ENCODE results near the gene TMEM86A. TPM values are rescaled to one million over a fixed set of nuclear protein-coding genes. Genes with fewer than 3 reads are reported as not detected.
"Not testable (repeated sequence)": the region's sequence is repeated elsewhere in the genome, so short reads cannot be mapped to it uniquely, and the experiment has no call there.

The TMEM86A gene, protein sequence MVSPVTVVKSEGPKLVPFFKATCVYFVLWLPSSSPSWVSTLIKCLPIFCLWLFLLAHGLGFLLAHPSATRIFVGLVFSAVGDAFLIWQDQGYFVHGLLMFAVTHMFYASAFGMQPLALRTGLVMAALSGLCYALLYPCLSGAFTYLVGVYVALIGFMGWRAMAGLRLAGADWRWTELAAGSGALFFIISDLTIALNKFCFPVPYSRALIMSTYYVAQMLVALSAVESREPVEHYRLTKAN
- 0.14 and 0.45 TPM in 2 replicates for total RNA-seq (2014; rRNA removed; shearing (Covaris generic); ENCODE audit: low replicate concordance)

DNA sequence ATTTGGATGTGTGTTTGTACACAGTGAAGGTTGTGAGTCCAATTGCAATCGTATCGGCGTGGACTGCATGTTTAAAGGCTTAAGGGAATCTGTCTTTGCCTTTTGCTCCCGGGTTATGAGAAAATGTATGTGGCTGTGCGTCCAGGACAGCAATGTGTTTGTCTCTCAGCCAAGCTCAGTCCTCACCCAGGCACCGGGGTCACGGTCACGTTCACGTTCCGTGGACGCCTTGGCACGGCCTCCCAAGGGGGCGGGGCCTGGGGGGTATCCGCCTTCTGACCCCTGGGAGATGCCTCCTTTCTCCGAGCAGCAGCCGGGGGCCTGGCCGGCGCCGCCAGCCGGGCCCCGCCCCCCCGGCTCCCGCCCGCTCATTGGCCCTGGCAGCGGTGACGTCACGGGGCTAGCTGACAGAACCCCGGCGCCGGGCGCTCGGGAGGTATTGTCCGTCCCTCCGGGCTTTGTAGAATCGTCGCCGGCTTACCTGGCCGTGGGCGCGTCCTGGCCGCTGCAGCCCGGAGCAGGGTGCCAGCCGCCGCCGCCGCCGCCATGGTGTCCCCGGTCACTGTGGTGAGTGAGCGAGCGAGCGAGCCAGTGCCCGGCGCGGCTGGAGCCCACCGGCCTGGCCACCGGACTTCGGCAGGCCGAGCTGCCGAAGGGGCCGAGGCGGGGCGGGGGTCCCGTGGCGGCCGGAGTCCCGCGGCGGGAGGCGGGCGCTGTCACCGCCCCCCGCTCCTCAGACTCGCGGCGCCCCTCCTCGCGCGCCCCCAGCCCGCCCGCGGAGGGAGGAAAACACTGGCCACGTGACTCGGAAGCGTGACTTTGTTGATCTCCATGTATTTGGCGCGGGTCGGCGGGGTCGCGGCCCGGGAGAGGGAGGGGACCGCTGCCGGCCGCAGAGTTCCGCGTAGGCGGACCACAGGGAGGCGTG lies at the start of gene TMEM86A:
TMEM86A (plus strand) TSS at position 439 of the 928 bp plus-strand sequence; CDS start at position 547, 108 bp downstream.
- Histone ChIP-seq H3K27ac (ENCODE audit: low read length) (no peak within 1 kb of the TSS), H3K4me3 (ENCODE audit: low read length) (peak within 1 kb of the TSS; percentile 72), H4K20me1 (ENCODE audit: insufficient read depth, low read depth, low read length) (no peaks in the 10 kb centered on the region), H3K36me3 (ENCODE audit: insufficient read depth, low read length) (no peaks in the 10 kb centered on the region), H3K9me3 (ENCODE audit: low read length) (no peaks in the 10 kb centered on the region), H3K4me2 (ENCODE audit: low read depth, low read length, poor library complexity, severe bottlenecking) (peak within 1 kb of the TSS; percentile 70), H3K9me2 (replicated peaks; ENCODE audit: insufficient read depth, low read length) (no peaks in the 10 kb centered on the region), H3K27me3 (ENCODE audit: low read length) (no peaks in the 10 kb centered on the region), H2AFZ (ENCODE audit: low read length) (peak within 1 kb of the TSS; percentile 65; the same call in 1 of the 2 replicates), H3K9ac (ENCODE audit: low read length) (peak within 1 kb of the TSS; percentile 56), H3K4me1 (ENCODE audit: low read length) (peaks cover 10% of the 10 kb centered on the region), H3K79me2 (ENCODE audit: low read length) (no peaks in the 10 kb centered on the region)
- peak; percentile 85 for DNase-seq

DNA sequence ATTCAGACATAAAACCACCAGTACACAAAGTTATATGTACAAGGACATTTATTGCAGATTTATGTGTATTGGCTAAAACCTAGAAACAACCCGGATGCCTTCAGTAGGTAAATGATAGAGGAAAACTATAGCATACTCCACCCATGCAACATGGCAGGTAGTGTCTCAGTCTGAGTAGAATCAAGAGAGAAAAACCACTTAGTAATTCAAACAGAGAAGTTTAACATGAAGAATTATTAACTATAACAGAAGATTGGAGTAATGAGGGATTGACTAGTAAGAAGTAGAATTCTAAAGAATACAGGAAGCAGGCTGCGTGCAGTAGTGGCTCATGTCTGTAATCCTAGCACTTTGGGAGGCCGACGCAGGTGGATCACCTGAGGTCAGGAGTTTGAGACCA lies 48.2 kb upstream of the TMEM86A start:
- Histone ChIP-seq H3K9ac (ENCODE audit: low read length) (no peak overlapping the region), H3K4me1 (ENCODE audit: low read length) (no peaks in the 10 kb centered on the region), H3K4me2 (ENCODE audit: low read depth, low read length, poor library complexity, severe bottlenecking) (no peak overlapping the region), H4K20me1 (ENCODE audit: insufficient read depth, low read depth, low read length) (no peaks in the 10 kb centered on the region), H3K27ac (ENCODE audit: low read length) (no peak overlapping the region), H2AFZ (ENCODE audit: low read length) (peak overlapping the region; percentile 56; the same call in 1 of the 2 replicates), H3K4me3 (ENCODE audit: low read length) (no peak overlapping the region), H3K27me3 (ENCODE audit: low read length) (no peaks in the 10 kb centered on the region), H3K9me3 (ENCODE audit: low read length) (no peaks in the 10 kb centered on the region), H3K79me2 (ENCODE audit: low read length) (no peaks in the 10 kb centered on the region), H3K9me2 (replicated peaks; ENCODE audit: insufficient read depth, low read length) (no peaks in the 10 kb centered on the region), H3K36me3 (ENCODE audit: insufficient read depth, low read length) (no peaks in the 10 kb centered on the region)
- no peak for DNase-seq

DNA sequence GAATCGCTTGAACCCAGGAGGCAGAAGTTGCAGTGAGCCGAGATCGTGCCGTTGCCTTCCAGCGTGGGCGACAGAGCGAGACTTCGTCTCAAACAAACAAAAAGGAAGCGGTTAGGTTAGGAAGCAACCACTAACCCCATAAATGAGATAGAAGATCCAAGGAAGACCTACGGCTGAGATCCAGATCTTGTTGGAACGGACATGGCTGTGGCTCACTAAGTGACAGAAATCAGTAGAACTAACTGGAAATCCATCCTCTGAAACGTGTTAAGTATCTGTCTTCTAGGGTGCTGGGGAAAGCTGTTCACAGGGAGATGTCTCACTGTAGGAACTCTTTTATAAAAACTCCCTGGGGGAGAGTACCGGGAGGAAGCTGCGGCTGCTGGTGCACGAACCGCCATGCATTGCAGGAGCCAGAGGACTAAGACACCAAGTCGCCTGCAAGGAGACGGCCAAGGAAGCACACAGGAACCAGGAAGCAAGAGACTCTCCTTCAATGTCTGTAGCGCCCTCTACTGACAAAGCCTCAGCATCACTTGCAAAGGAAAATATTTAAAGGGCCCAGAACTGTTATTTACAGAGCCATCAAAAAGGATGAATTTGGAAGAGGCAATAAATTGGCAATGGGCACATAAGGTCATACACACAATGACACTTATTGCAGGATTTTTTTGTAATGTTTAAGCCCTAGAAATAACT lies 47.6 kb upstream of the TMEM86A start:
- DNase-seq: peak; percentile 83
- Histone ChIP-seq H3K27me3 (ENCODE audit: low read length) (no peaks in the 10 kb centered on the region), H3K4me2 (ENCODE audit: low read depth, low read length, poor library complexity, severe bottlenecking) (no peak overlapping the region), H3K36me3 (ENCODE audit: insufficient read depth, low read length) (no peaks in the 10 kb centered on the region), H3K4me1 (ENCODE audit: low read length) (no peaks in the 10 kb centered on the region), H3K9ac (ENCODE audit: low read length) (no peak overlapping the region), H3K27ac (ENCODE audit: low read length) (no peak overlapping the region), H4K20me1 (ENCODE audit: insufficient read depth, low read depth, low read length) (no peaks in the 10 kb centered on the region), H3K4me3 (ENCODE audit: low read length) (no peak overlapping the region), H3K79me2 (ENCODE audit: low read length) (no peaks in the 10 kb centered on the region), H3K9me2 (replicated peaks; ENCODE audit: insufficient read depth, low read length) (no peaks in the 10 kb centered on the region), H2AFZ (ENCODE audit: low read length) (no peak overlapping the region), H3K9me3 (ENCODE audit: low read length) (no peaks in the 10 kb centered on the region)

DNA sequence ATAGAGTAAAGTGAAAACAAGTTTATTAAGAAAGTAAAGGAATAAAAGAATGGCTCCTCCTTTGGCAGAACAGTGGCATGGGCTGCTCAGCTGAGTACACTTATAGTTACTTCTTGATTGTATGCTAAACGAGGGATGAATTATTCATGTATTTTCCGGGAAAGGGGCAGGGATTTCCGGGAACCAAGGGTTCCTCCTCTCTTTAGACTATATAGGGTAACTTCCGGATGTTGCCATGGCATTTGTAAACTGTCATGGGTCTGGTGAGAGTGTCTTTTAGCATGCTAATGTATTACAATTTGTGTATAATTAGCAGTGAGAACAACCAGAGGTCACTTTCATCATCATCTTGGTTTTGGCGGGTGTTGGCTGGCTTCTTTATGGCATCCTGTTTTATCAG lies 40.9 kb upstream of the TMEM86A start:
- Histone ChIP-seq H3K36me3 (ENCODE audit: insufficient read depth, low read length) (no peaks in the 10 kb centered on the region), H3K9me3 (ENCODE audit: low read length) (no peaks in the 10 kb centered on the region), H3K27me3 (ENCODE audit: low read length) (no peaks in the 10 kb centered on the region)

DNA sequence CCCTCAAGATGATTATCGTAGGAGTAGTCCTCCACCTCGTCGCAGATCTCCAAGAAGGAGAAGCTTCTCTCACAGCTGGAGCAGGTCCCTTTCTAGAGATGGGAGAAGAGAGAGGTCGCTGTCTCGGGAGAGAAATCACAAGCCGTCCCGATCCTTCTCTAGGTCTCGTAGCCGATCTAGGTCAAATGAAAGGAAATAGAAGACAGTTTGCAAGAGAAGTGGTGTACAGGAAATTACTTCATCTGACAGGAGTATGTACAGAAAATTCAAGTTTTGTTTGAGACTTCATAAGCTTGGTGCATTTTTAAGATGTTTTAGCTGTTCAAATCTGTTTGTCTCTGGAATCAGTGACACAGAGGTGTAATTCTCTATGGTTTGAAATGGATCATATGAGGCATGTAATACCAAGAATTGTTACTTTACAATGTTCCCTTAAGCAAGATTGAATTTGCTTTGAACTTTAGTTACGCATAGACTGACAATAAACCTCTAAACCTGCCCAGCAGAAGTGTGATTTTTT lies 33.2 kb upstream of the TMEM86A start:
- not testable (repeated sequence) for H3K27ac ChIP-seq (ENCODE audit: low read length); H3K4me3 ChIP-seq (ENCODE audit: low read length)

More for the DNA sequence above, 40.9 kb upstream of the TMEM86A start:
- Histone ChIP-seq H4K20me1 (ENCODE audit: insufficient read depth, low read depth, low read length) (no peaks in the 10 kb centered on the region), H3K9ac (ENCODE audit: low read length) (no peak overlapping the region), H3K79me2 (ENCODE audit: low read length) (no peaks in the 10 kb centered on the region), H3K4me3 (ENCODE audit: low read length) (no peak overlapping the region), H3K9me2 (replicated peaks; ENCODE audit: insufficient read depth, low read length) (no peaks in the 10 kb centered on the region), H3K27ac (ENCODE audit: low read length) (no peak overlapping the region), H2AFZ (ENCODE audit: low read length) (no peak overlapping the region), H3K4me2 (ENCODE audit: low read depth, low read length, poor library complexity, severe bottlenecking) (no peak overlapping the region), H3K4me1 (ENCODE audit: low read length) (no peaks in the 10 kb centered on the region)
- no peak for DNase-seq

DNA sequence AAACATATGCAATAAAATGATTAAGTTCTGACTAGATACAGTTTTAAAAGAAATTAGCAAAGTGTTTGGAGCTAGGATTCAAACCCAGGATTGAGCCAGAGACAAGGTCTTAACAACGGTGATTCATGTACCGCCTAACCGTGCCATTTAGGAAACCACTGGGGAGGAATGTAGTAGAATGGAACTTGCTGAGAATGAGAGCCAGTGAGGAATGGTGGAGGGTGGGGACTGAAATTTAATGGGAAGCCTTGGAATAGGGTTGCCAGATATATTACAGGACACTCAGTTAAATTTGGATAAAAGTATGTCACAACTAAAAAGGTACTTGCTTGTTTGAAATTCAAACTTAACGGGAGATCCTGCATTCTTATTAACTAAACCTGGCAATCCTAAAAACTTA lies 30.4 kb upstream of the TMEM86A start:
- Histone ChIP-seq H3K4me1 (ENCODE audit: low read length) (no peaks in the 10 kb centered on the region), H3K79me2 (ENCODE audit: low read length) (no peaks in the 10 kb centered on the region), H3K9me2 (replicated peaks; ENCODE audit: insufficient read depth, low read length) (no peaks in the 10 kb centered on the region), H3K9me3 (ENCODE audit: low read length) (no peaks in the 10 kb centered on the region), H4K20me1 (ENCODE audit: insufficient read depth, low read depth, low read length) (no peaks in the 10 kb centered on the region), H3K36me3 (ENCODE audit: insufficient read depth, low read length) (no peaks in the 10 kb centered on the region), H3K4me2 (ENCODE audit: low read depth, low read length, poor library complexity, severe bottlenecking) (no peak overlapping the region), H3K27ac (ENCODE audit: low read length) (no peak overlapping the region), H2AFZ (ENCODE audit: low read length) (no peak overlapping the region), H3K9ac (ENCODE audit: low read length) (no peak overlapping the region), H3K27me3 (ENCODE audit: low read length) (no peaks in the 10 kb centered on the region), H3K4me3 (ENCODE audit: low read length) (no peak overlapping the region)
- DNase-seq: no peak

More for the DNA sequence above, 33.2 kb upstream of the TMEM86A start:
- not testable (repeated sequence) for H3K9me2 ChIP-seq (replicated peaks; ENCODE audit: insufficient read depth, low read length); H3K4me1 ChIP-seq (ENCODE audit: low read length); H3K36me3 ChIP-seq (ENCODE audit: insufficient read depth, low read length); H3K79me2 ChIP-seq (ENCODE audit: low read length); H3K4me2 ChIP-seq (ENCODE audit: low read depth, low read length, poor library complexity, severe bottlenecking); H4K20me1 ChIP-seq (ENCODE audit: insufficient read depth, low read depth, low read length); DNase-seq; H3K27me3 ChIP-seq (ENCODE audit: low read length); H2AFZ ChIP-seq (ENCODE audit: low read length); H3K9ac ChIP-seq (ENCODE audit: low read length); H3K9me3 ChIP-seq (ENCODE audit: low read length)

DNA sequence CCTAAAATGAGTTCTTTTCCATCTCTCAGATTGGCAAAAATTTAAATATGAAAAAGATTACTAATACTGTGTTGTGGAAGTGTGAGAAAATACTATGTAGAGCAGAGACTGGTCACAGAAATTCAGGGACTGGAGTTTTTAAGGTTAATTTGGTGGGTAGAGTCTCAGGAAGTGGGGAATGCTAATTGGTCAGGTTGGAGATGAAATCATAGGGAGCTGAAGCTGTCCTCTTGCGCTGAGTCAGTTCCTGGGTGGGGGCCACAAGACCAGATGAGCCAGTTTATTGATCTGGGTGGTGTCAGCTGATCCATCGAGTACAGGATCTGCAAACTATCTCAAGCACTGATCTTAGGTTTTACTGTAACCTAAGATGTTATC lies 29.4 kb upstream of the TMEM86A start:
- Histone ChIP-seq H3K27ac (ENCODE audit: low read length) (no peak overlapping the region), H3K9me3 (ENCODE audit: low read length) (no peaks in the 10 kb centered on the region), H3K4me2 (ENCODE audit: low read depth, low read length, poor library complexity, severe bottlenecking) (no peak overlapping the region), H3K9ac (ENCODE audit: low read length) (no peak overlapping the region), H4K20me1 (ENCODE audit: insufficient read depth, low read depth, low read length) (no peaks in the 10 kb centered on the region), H3K9me2 (replicated peaks; ENCODE audit: insufficient read depth, low read length) (no peaks in the 10 kb centered on the region), H3K4me1 (ENCODE audit: low read length) (no peaks in the 10 kb centered on the region), H2AFZ (ENCODE audit: low read length) (no peak overlapping the region), H3K79me2 (ENCODE audit: low read length) (no peaks in the 10 kb centered on the region), H3K27me3 (ENCODE audit: low read length) (no peaks in the 10 kb centered on the region), H3K4me3 (ENCODE audit: low read length) (no peak overlapping the region), H3K36me3 (ENCODE audit: insufficient read depth, low read length) (no peaks in the 10 kb centered on the region)
- DNase-seq: no peak

DNA sequence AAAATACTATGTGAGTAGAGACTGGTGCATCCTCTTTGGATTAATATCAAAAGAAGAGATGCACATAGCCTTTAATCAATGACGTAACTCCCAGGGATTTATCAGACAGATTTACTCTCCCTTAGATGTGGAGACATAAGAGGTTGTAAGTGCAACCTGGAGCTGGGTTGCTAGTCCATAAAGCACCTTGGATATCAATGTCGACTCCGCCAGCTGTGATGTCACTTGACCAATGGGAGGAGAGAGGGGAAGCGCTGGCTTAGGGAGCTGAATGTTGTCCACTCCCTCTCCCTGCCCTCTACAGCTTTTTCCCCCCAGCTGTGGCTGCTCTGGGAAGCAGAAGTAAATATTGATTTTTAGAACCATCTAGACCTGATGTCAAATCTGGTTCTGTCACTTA lies 28.9 kb upstream of the TMEM86A start:
- H2AFZ ChIP-seq (ENCODE audit: low read length): no peak overlapping the region
- H3K4me3 ChIP-seq (ENCODE audit: low read length): no peak overlapping the region
- no peak overlapping the region for H3K4me2 ChIP-seq (ENCODE audit: low read depth, low read length, poor library complexity, severe bottlenecking)
- H3K27ac ChIP-seq (ENCODE audit: low read length): no peak overlapping the region
- H3K9me3 ChIP-seq (ENCODE audit: low read length): no peaks in the 10 kb centered on the region
- no peak for DNase-seq
- no peaks in the 10 kb centered on the region for H3K79me2 ChIP-seq (ENCODE audit: low read length)
- H3K36me3 ChIP-seq (ENCODE audit: insufficient read depth, low read length): no peaks in the 10 kb centered on the region
- no peaks in the 10 kb centered on the region for H3K9me2 ChIP-seq (replicated peaks; ENCODE audit: insufficient read depth, low read length)
- H3K4me1 ChIP-seq (ENCODE audit: low read length): no peaks in the 10 kb centered on the region
- H3K9ac ChIP-seq (ENCODE audit: low read length): no peak overlapping the region
- H4K20me1 ChIP-seq (ENCODE audit: insufficient read depth, low read depth, low read length): no peaks in the 10 kb centered on the region
- no peaks in the 10 kb centered on the region for H3K27me3 ChIP-seq (ENCODE audit: low read length)

Data from Karpas-422 (cell line).